Ovary (tissue), 9 donors: ENCODE measurements around the gene ZC3HAV1. TPM values are rescaled to one million over a fixed set of nuclear protein-coding genes. Genes with fewer than 3 reads are reported as not detected.
"Not testable (repeated sequence)": the region's sequence is repeated elsewhere in the genome, so short reads cannot be mapped to it uniquely, and the experiment has no call there.

ENCODE experiments used
- DNase-seq, 5 donors: peaks; one replicate each; pipeline ENCODE4 v3.0.0-alpha.2; 2019 to 2020
- H3K27ac ChIP-seq, 2 donors: fragments of 200-600 bp; one replicate each; pipeline versions ENCODE4 v1.5.1 to v1.8.0; 2019 to 2022
- H3K27me3 ChIP-seq: fragments of 200-600 bp; one replicate; pipeline ENCODE4 v1.8.0; 2022
- H3K36me3 ChIP-seq: fragments of 200-600 bp; sonication (generic); one replicate; pipeline ENCODE4 v1.5.1; 2019
- H3K4me1 ChIP-seq: one replicate; pipeline ENCODE4 v1.8.1; 2013; ENCODE audit warnings: mild to moderate bottlenecking, moderate library complexity; ENCODE audit not compliant: insufficient read depth
- H3K4me3 ChIP-seq: fragments of 200-600 bp; sonication (generic); one replicate; pipeline ENCODE4 v1.5.1; 2017
- H3K9me3 ChIP-seq, 2 donors: fragments of 200-600 bp in 1 of 2; sonication (generic) in 1 of 2; one replicate each; pipeline versions ENCODE4 v1.5.1 to v1.8.1; 2013 to 2019; ENCODE audit warnings: mild to moderate bottlenecking in 1 of 2, moderate library complexity in 1 of 2
- EP300 ChIP-seq: sonication (generic); formaldehyde crosslinking; IDR thresholded peaks from one replicate; pipeline ENCODE4 v1.6.1; 2017; ENCODE audit warnings: antibody characterized with exemption
- POLR2A ChIP-seq: fragments of 450-650 bp; IDR thresholded peaks from one replicate; pipeline ENCODE4 v1.6.1; 2017; ENCODE audit warnings: antibody characterized with exemption, mild to moderate bottlenecking, moderate library complexity
- WGBS, 3 donors: extraction: QIAGEN DNeasy Blood & Tissue Kit in 1 of 3; methylation state at CpG; one replicate each; pipeline versions ENCODE4 v1.1.5 to v1.1.7; 2013 to 2017; 5-methylcytosine and 5-hydroxymethylcytosine counted together
- intact Hi-C, 4 donors: fragments of 100-400 bp; cut with DNase I; formaldehyde crosslinking; loops; one replicate each; pipeline versions ENCODE4 v1.11.0 to v1.15.1; 2022 to 2023
- polyA plus RNA-seq, 2 donors: library from polyadenylated mRNA; stranded (reverse); fragments of 200-250 nt in 1 of 2; fragments of 350-450 nt in 1 of 2; fragmentation: Illumina TruSeq in 1 of 2; extraction: RNeasy Lipid Tissue Mini Kit (QIAGEN cat#74804) in 1 of 2; gene quantifications; one replicate each; pipeline ENCODE4 v1.2.3, GENCODE V29; 2013 to 2014
- total RNA-seq, 7 donors: library from RNA; depleted of rRNA in 2 of 7; stranded (reverse); fragments of >200 nt in 2 of 7; fragmentation: NEBNext Ultra II Directional in 3 of 7; extraction: Animal tissue kit (Norgen Biotek cat#: 25700) in 3 of 7; gene quantifications; one replicate each; pipeline versions ENCODE4 v1.1.0 to v1.2.4, GENCODE V29; 2016 to 2023
- TF ChIP-seq, protein P1 (sequence below), 3 donors: fragments of 450-650 bp in 2 of 3; fragments of 200-600 bp in 1 of 3; IDR thresholded peaks; one replicate each; pipeline versions ENCODE4 v1.5.1 to v1.8.0; 2016 to 2022; ENCODE audit warnings: antibody characterized with exemption in 3 of 3, mild to moderate bottlenecking in 1 of 3
- donor health status: DM: no; HTN: no; CAD: no; lungs with moderate emphysema.
- donor health status: DM: no; HTN: no; CAD: no.
- donor health status: Bipolar disorder and iron deficiency.
- donor health status: DM: yes; HTN: yes; CAD: no.
- donor health status: DM: no; HTN: no; CAD: no.
- donor health status: DM: yes; HTN: yes; CAD: no.

Gene ZC3HAV1
- total and polyA plus RNA-seq, 9 donors, result 8.5 to 47.6 (median 25.0) TPM

DNA sequence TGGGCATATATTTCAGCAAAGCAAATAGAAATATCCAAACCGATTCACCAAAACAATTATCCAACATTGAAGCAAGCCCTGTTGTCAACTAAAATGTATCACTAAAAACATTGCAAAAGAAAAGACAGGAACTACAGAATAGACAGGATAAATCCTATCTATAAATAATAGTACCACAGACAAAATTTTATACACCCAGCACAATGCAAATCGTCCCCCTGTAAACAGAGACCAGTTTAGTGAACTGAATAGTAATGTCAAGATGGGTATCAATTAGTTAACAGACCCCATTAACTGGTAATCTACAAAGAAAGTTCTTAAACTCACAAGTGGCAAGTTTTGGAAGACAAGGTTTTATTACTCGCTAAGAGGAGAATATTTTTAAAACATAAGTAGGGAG lies 4.0 kb downstream of the ZC3HAV1 start:
- Histone ChIP-seq H3K27me3 (no peaks in the 10 kb centered on the region), H3K4me1 (peaks cover 6% of the 10 kb centered on the region), H3K27ac (no peak overlapping the region), H3K36me3 (no peaks in the 10 kb centered on the region), H3K4me3 (no peak overlapping the region), H3K9me3 (no peaks in the 10 kb centered on the region)
- DNase-seq, result no peak
- intact Hi-C loops, result no loop called here
- TF ChIP-seq POLR2A (no peak), EP300 (no peak)
- TF ChIP-seq, protein P1, sequence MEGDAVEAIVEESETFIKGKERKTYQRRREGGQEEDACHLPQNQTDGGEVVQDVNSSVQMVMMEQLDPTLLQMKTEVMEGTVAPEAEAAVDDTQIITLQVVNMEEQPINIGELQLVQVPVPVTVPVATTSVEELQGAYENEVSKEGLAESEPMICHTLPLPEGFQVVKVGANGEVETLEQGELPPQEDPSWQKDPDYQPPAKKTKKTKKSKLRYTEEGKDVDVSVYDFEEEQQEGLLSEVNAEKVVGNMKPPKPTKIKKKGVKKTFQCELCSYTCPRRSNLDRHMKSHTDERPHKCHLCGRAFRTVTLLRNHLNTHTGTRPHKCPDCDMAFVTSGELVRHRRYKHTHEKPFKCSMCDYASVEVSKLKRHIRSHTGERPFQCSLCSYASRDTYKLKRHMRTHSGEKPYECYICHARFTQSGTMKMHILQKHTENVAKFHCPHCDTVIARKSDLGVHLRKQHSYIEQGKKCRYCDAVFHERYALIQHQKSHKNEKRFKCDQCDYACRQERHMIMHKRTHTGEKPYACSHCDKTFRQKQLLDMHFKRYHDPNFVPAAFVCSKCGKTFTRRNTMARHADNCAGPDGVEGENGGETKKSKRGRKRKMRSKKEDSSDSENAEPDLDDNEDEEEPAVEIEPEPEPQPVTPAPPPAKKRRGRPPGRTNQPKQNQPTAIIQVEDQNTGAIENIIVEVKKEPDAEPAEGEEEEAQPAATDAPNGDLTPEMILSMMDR (IDR thresholded peaks at IDR 0.05), result no peak
- 43 to 58% (median 56%) methylated on average over 3 of the region's 3 CpGs for WGBS, 3 donors

DNA sequence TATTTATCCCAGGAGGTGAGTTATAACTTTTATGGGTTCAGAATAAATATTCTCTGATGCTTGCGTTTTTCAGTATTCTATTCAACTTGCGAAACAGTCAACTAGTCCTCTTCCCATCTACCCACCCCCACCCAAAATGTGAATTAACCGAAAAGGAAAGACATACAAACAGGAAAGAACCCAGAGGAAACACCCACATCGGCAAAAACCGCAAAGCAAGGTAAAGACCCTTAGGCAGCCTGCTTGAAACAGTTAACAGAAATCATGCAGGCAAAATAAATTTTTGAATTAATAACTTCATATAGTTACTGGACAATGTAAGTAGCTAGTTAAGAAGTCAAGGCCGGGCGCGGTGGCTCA lies 5.4 kb downstream of the ZC3HAV1 start:
- Histone ChIP-seq H3K36me3 (no peaks in the 10 kb centered on the region), H3K27me3 (no peaks in the 10 kb centered on the region), H3K4me1 (peaks cover 8% of the 10 kb centered on the region), H3K9me3 (no peaks in the 10 kb centered on the region), H3K4me3 (no peak overlapping the region), H3K27ac (no peak overlapping the region)
- TF ChIP-seq POLR2A, result no peak
- TF ChIP-seq EP300, result no peak
- TF ChIP-seq, protein P1 (IDR thresholded peaks at IDR 0.05), result no peak
- intact Hi-C loops, result no loop called here
- 82 to 94% (median 84%) methylated on average over 8 of the region's 8 CpGs for WGBS, 3 donors
- no peak for DNase-seq

DNA sequence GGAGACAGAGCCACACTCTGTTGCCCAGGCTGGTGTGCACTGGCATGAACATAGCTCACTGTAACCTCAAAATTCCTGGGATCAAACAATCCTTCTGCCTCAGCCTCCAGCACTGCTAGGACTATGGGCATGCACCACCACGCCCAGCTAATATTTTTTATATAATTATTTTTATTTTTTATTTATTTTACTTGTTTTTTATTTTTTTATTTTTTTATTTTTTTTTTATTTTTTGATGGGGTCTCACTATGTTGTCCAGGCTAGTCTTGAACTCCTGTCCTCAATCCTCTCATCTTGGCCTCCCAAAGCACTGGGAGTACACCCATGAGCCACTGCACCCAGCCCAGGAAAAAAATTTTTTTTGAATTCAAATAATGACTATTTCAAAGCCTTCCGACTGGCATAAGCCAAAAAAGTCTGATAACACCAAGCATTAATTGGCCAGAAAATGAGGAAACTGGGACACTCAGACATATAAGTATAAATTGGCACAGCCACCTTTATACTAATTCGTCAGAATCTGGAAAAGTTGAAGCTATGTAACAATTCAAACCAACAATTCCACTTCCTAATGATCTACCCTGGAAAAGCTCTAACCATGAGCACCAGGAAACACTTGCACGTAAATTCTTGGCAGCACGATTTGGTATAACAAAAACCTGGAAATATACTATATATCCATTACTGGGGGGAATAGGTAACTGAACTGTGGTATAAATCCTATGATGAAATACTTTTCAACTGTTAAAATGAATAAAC lies 6.3 kb downstream of the ZC3HAV1 start:
- 70 to 84% (median 78%) methylated on average over 5 of the region's 5 CpGs for WGBS, 3 donors
- no peaks in the 10 kb centered on the region for H3K36me3 ChIP-seq
- H3K9me3 ChIP-seq, result no peaks in the 10 kb centered on the region
- no peak for DNase-seq
- H3K27me3 ChIP-seq, result no peaks in the 10 kb centered on the region
- TF ChIP-seq EP300 (no peak), POLR2A (no peak)
- TF ChIP-seq, protein P1 (IDR thresholded peaks at IDR 0.05), result no peak
- H3K27ac ChIP-seq, result no peak overlapping the region
- H3K4me3 ChIP-seq, result no peak overlapping the region
- H3K4me1 ChIP-seq, result peaks cover 8% of the 10 kb centered on the region
- intact Hi-C loops, result no loop called here

DNA sequence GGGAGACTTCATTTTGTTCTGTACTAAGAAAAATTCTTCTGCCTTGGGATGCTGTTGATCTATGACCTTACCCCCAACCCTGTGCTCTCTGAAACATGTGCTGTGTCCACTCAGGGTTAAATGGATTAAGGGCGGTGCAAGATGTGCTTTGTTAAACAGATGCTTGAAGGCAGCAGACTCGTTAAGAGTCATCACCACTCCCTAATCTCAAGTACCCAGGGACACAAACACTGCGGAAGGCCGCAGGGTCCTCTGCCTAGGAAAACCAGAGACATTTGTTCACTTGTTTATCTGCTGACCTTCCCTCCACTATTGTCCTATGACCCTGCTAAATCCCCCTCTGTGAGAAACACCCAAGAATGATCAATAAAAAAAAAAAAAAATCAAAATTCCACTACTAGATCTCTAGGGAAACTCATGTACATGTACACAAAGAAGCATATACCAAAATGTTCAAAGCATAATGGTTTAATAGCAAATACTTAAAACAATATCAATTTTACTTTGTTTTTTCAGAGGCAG lies 7.8 kb downstream of the ZC3HAV1 start:
- H3K27ac ChIP-seq, intact Hi-C loops: not testable (repeated sequence)

More for the DNA sequence above, 7.8 kb downstream of the ZC3HAV1 start:
- H3K4me3 ChIP-seq, H3K36me3 ChIP-seq, H3K4me1 ChIP-seq, H3K27me3 ChIP-seq, H3K9me3 ChIP-seq, DNase-seq: not testable (repeated sequence)
- 65 to 83% (median 80%) methylated on average over 2 to 4 of the region's 4 CpGs for WGBS, 3 donors
